ES-I3 (cell line): ENCODE results near the gene LRRC1.

Experiments used
- H3K36me3 ChIP-seq: 2 replicates; pipeline ENCODE4 v1.6.1; 2013; ENCODE audit warnings: mild to moderate bottlenecking, low read length, control low read depth, moderate library complexity; ENCODE audit not compliant: insufficient read depth
- H3K4me1 ChIP-seq: 2 replicates; pipeline ENCODE4 v1.6.1; 2013; ENCODE audit warnings: mild to moderate bottlenecking, control low read depth, low read length; ENCODE audit not compliant: insufficient read depth
- H3K9ac ChIP-seq: 2 replicates; pipeline ENCODE4 v1.6.1; 2013; ENCODE audit warnings: low read depth, mild to moderate bottlenecking, low read length, moderate library complexity
- H3K9me3 ChIP-seq: 2 replicates; pipeline ENCODE4 v1.6.1; 2013; ENCODE audit warnings: mild to moderate bottlenecking, low read length, moderate library complexity; ENCODE audit not compliant: control insufficient read depth, insufficient read depth

Gene LRRC1

GRCh38 chr6:53956804-53957203 lies 162.0 kb downstream of the LRRC1 start:
- Histone ChIP-seq H3K9ac (no peak overlapping the region), H3K4me1 (no peaks in the 10 kb centered on the region), H3K36me3 (no peaks in the 10 kb centered on the region), H3K9me3 (no peaks in the 10 kb centered on the region)

DNA sequence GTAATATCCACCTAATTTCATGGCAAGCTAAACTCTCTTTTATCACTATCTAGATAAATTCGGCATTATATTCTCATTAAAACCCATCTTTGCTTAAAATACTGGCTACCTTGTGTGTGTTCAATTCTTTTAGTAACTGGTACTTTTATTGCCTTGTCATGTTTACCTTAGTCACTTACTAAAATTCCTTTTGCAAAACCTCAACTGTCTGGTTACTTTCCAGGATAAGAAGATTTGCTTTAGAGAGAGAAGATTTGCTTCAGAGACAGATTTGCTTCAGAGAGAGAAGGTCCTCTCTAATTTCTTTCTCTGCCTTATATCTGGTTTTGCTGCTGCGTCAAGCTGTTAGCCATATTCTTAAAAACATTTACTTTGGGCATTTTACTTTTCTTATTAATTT lies 164.9 kb downstream of the LRRC1 start:
- Histone ChIP-seq H3K36me3 (no peaks in the 10 kb centered on the region), H3K4me1 (no peaks in the 10 kb centered on the region), H3K9me3 (no peaks in the 10 kb centered on the region), H3K9ac (no peak overlapping the region)

DNA sequence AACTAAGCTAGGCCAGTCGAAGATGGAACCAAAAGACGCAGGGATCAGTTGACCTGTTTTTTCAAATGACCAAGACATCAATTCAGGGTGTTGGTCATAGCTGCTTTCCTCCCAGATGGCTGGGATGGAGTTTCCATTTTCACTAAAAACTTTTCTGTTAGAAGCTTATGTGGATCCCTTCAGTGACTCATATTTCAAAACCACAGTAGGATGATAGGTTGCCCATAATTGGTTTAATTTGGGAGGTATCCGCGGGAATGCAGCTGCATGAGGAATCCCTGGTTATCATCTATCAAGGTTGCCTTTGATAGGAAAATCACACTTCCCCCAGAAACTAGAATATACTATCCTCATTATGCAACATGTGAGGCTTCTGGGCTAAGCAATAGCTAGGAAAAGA lies 165.5 kb downstream of the LRRC1 start:
- Histone ChIP-seq H3K36me3 (no peaks in the 10 kb centered on the region), H3K4me1 (no peaks in the 10 kb centered on the region), H3K9ac (no peak overlapping the region), H3K9me3 (no peaks in the 10 kb centered on the region)

- no peaks in the 10 kb centered on the region for H3K36me3 ChIP-seq
These were observed 167.0 kb downstream of the LRRC1 start for GRCh38 chr6:53961679-53962370.

GRCh38 chr6:53962646-53963045 lies 167.8 kb downstream of the LRRC1 start:
- Histone ChIP-seq H3K9me3 (no peaks in the 10 kb centered on the region), H3K36me3 (no peaks in the 10 kb centered on the region), H3K9ac (no peak overlapping the region), H3K4me1 (peaks cover 5% of the 10 kb centered on the region; the same call in 1 of the 2 replicates)

More at GRCh38 chr6:53961679-53962370, 167.0 kb downstream of the LRRC1 start:
- Histone ChIP-seq H3K9me3 (no peaks in the 10 kb centered on the region), H3K9ac (no peak overlapping the region), H3K4me1 (no peaks in the 10 kb centered on the region)

DNA sequence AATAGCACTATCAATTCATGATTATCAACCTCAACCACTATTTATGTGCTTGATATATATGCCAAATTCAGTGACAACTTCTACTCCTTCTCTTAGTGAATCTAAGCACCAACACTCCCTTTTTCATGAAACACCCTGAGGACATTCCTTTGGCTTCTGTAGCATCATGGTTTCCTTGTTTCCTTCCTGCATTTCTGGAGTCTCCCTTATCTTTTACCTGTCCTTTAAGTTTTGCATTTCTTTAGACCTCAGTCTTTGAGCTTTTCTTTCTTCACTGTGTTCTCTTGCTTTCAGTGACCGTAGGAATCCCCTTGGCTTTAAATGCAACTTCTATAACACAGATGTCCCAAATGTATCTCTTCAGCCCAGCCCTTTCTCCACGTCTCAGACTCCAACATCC lies 172.6 kb downstream of the LRRC1 start:
- Histone ChIP-seq H3K4me1 (peaks cover 11% of the 10 kb centered on the region), H3K9ac (no peak overlapping the region)

More for the DNA sequence above, 172.6 kb downstream of the LRRC1 start:
- Histone ChIP-seq H3K9me3 (no peaks in the 10 kb centered on the region), H3K36me3 (no peaks in the 10 kb centered on the region)
